Upper lobe of left lung (tissue), 4 donors: ENCODE data around the gene MRPS27.

Source experiments
- POLR2A ChIP-seq, 4 donors: fragments of 450-650 bp; IDR thresholded peaks; one replicate each; pipeline ENCODE4 v1.5.1; 2016 to 2017; ENCODE audit warnings: antibody characterized with exemption in 4 of 4, mild to moderate bottlenecking in 2 of 4
- POLR2AphosphoS5 ChIP-seq, 2 donors: sonication (generic); formaldehyde crosslinking; IDR thresholded peaks; one replicate each; pipeline ENCODE4 v1.5.1; 2017; ENCODE audit warnings: antibody characterized with exemption in 2 of 2
- TF ChIP-seq, protein P1 (sequence below), 6 experiments: fragments of 450-650 bp in 4 of 6; fragments of 200-600 bp in 2 of 6; sonication (generic) in 2 of 6; IDR thresholded peaks; one replicate each; pipeline ENCODE4 v1.5.1; 2016 to 2019; ENCODE audit warnings: antibody characterized with exemption in 6 of 6

DNA sequence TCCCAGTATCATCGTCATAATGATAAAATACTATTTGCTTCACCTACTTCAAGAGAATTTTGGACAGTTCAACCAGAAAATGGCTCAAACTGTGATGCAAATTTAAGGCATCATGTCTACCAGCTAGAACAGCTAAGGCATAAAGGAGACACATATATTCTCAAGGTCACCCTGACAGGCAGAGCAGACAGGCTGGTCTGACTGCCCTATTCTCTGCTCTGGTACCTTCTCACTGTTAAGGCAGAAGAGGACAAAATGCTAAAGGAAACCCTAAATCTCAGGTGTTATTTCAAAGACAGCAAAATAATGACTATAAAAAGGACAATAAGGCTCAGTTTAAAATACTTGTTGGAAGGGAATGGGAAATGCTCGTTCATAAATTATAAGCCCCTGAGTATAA is 87.2 kb downstream of the MRPS27 start:
- TF ChIP-seq, protein P1, sequence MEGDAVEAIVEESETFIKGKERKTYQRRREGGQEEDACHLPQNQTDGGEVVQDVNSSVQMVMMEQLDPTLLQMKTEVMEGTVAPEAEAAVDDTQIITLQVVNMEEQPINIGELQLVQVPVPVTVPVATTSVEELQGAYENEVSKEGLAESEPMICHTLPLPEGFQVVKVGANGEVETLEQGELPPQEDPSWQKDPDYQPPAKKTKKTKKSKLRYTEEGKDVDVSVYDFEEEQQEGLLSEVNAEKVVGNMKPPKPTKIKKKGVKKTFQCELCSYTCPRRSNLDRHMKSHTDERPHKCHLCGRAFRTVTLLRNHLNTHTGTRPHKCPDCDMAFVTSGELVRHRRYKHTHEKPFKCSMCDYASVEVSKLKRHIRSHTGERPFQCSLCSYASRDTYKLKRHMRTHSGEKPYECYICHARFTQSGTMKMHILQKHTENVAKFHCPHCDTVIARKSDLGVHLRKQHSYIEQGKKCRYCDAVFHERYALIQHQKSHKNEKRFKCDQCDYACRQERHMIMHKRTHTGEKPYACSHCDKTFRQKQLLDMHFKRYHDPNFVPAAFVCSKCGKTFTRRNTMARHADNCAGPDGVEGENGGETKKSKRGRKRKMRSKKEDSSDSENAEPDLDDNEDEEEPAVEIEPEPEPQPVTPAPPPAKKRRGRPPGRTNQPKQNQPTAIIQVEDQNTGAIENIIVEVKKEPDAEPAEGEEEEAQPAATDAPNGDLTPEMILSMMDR (IDR thresholded peaks at IDR 0.05), result no peak
- TF ChIP-seq POLR2AphosphoS5 (IDR thresholded peaks at IDR 0.05) (no peak), POLR2A (IDR thresholded peaks at IDR 0.05) (no peak)
